GF-D8 (cell line): Measurements from ENCODE around the gene TMEM250.
"Not testable (repeated sequence)": the region's sequence is repeated elsewhere in the genome, so short reads cannot be mapped to it uniquely, and the experiment has no call there.

Experiments used
- DNase-seq: peaks from one replicate; lab custom pipeline; 2025; lab: John Stamatoyannopoulos, UW

The TMEM250 gene

DNA sequence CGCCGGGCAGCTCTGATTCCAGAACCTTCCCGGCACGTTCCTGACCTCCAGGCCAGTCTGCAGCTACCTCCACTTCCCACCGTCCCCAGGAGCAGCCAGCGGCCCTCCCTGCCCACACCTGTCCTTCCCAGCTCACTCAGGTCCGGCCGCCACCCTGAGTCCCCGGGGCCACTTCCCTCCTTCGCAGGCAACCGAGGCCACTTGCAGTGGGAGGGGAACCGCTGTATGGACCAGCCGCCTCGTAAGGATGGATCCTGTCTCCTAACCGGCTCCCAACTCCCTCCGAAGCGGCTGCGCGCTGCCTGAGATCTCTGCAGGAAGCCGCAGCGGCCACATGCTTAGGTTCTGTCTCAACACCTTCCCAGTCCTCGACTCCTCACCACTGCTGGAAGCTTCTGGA, 7.5 kb downstream of the TMEM250 start:
- no peak for DNase-seq

DNA sequence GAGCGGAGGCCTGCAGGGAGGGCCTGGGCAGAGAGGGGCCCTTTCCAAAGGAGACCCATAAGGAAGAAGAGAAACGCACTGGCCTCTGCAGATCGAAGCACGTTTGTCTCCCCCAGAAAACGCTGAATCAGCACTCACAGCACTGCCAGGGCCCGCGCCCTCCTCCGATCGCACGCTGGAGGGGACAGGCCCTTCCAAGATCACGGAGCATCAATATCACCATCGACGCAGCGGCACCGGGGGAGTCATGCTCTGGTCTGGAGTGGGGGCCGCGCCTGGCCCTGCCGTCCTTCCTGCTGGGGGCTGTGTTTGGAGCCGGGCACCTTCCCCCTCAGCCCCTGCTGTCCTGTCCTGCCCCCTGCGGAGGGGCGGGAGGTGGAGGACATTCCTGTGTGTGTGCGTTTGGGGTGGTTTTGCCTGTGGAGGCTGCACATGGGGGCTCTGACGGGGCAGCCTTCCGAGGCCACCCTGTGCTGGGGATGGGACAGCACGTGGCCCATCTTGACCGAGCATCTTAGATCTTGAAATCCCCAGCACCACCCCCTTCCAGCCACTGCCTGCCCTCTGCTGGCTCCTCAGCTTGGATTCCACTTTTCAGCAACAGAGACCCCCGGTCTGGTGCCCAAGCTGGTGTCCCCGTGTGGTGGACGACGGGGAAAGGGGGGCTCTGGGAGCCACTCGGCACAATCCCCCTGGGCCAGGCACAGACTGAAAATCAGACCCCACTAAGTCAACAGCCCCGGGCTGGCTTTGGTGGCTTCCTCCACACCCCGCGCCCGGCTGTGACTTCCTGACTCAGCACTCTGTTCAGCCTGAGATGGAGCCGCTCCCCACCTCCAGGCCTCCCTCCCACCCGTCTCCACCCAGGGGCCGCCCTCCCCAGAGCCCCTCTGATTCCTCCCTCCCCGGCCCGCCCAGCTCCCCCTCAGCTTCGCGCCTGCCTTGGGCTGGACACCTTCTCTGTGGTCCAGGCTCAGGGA, 8.3 kb downstream of the TMEM250 start:
- no peak for DNase-seq

DNA sequence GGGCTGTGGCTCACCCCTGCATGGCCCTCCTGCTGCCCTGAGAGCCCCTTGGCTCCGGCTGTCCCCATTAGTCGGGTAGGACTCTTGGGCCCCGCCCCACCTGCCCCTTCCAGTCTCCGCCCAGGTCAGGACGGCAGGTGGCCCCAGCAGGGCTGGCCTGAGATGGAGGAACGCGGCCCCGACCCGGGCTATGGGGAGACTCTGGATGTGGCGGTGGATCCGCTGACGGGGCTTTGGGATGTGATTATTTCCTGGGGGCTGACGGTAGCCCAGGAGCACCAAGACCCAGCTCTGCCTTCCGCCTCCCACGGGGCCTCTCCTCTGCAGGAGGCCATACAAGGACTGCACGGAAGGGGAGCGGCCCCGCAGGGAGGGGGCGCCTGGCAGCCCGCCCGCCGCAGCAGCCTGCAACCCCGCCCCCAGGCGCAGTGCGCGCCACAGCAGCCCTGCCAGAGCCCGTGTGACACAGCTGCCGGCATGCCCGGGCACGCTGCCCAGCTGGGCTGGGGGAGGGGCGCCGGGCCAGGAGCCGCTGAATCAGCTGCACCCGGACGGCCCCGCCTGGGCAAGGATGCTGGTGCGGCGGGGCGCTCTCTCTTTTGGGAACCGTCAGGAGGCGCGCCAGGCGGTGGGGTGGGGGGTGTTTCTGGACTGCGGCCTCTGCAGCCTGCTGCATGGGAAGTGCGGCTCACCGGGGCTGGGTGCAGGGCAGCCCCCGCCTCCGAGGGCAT, 9.2 kb downstream of the TMEM250 start:
- peak; percentile 61 for DNase-seq

DNA sequence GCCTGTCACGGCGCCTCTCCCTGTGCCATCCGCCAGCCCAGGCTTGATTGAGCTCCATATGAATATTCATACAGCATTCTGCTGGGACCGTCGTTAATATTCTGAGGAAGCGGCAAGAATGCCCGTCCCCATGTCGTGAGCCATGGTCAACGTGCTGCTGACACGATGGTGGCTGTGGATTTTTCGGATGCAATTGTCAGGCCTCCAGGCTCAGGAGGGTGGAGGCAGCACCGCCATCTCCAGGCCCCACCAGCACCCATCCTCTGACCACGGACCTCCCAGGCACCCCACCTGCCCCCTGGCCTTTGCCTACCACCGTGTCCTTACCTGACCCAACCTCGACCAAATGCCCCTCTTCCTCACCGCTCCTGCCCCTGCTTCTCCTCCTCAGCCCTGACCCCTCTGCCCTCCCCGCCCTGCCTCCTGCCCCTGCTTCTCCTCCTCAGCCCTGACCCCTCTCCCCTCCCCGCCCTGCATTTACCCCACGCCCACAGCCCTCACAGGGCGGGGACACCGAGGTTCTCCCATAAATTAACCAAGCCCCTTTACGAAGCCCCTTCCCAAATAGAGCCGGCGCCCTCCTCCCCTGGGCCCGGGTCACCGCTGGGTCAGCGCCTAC, 9.9 kb downstream of the TMEM250 start:
- DNase-seq, result no peak

DNA sequence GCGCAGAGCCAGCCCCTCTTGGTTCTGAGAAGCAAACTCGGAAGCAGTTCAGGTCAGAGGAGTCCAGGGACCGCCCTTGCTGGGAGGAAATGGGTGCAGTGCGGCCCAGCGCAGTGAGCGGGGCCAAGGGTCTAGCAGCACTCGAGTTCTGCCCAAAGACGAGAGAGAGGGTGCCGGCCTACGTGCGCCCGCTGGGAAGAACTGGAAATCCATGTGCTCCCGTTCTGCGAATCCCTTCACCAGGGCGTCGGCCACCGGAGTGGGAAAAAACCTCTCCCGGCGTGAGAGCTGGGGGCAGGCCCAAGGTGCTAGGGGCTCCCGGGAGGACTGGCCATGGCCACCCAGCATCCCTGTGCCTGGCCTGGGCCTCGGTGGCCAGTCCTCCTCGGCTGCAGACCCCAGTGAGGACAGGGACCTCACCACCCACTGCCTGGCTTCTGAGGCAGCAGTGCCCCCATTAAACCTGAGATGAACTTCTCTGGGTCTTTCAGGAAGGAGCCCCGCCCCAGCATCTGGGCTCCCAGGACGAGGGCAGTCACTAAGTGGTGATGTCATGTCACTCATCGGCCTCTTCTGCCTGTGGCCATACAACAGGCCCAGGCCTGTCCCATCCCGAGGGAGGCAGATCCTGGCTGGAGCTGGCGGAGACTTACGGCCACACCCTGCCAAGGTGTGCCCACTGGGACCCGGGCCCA, 10.6 kb downstream of the TMEM250 start:
- DNase-seq, result no peak

DNA sequence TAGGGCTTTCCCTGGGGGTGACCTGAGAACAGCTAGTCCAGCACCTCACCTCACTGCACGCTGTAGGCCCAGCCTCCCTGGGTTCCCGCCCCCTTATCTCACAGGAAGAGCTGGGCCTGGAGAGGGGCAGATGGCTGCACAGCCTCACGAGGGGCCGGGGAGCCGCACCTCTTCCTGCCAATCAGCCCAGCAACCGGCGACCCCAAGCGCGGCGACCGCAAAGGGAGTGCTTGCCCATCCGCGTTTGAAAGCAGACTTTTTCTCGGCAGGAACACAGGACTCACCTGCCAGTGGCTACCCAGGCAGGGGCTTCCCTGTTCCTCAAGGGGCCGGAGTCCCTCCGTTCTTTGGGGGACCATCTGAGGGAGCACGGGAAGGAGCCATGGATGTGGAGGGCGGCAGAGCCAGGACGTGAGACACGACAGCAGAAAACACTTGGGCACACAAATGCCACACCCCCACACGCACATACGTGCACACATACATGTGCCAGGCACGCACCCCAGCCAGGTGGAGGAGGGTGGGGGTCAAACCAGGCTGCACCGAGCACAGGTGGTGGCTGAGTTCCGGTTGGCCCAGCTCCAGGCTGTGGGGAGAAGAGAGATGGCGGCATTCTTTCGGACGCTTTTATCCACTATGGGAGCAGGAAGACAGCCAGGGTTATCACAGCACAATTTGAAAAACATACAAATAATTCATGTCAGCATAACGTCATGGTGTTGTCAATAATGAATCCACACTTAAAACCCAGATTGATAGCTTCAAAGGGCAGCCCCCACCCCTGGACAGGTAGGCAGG, 11.3 kb downstream of the TMEM250 start:
- DNase-seq, result peak; percentile 7

DNA sequence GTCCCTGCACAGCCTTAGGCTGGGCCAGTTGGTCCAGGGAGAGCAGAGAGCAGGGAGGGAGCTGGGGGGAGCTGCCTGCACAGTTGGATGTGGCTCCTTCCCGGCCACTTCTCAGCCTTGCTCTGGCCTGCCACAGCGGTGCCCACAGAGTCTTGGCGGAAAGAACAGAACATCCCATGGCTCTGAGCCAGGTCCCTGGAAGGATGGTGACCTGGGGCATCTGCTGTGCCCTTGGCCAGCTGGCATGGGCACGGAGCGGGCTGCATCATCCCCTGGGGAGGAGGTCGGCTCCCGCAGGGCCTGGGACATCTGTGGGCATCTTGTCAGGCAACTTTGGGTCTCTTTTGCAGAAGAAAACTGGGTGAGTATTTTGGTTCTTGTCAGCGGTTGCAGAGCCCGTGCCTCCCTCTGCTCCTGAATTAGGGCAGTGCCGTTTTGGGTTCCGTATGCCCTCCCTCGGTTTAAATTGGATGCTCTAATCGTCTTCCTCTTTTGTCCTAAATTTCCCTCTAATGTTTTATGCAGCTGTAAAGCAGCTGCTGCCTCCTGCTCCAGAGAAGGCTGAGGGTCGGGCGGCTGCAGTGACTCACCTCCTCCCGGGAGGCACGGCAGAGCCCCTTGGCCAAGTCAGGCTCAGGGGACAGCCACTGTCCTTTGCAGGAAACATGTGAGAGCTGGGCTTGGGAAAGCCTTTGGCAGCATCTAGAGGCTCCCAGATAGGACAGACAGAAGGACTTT, 13.1 kb downstream of the TMEM250 start:
- DNase-seq, result no peak

DNA sequence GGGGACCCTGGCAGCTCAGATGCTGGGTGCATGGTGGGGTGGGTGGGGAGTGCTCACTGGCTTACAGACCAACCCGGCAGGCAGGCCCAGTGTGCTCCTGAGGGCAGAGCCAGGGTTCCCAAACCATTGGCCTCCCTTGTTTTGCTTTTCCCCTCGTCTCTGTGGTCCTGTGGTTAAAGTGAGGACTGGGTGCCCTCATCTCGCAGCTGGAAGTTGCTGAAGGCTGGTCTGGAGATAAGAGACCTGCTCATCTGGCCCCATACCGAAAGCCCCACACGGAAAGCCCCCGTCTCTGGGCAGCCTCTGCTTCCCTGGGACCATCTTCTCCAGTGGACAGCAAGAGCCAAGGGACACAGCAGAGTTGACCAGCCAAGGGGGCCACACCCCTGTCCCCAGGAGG, 13.8 kb downstream of the TMEM250 start:
- DNase-seq, result no peak

DNA sequence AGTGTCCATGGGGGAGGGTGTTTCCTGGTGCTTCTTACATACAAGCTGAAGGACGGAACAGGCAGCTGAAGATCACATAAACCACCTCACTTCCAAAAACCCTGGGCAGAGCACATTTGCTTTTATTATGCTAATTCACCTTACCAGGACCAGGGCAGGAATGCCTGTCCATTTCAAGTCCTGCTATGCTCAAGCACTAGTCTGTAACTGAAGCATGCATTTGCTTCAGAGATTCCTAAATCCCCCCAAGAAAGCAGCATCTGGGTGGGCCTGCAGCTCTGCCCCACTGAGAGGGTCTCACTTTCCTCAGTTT, 14.2 kb downstream of the TMEM250 start:
- DNase-seq, result no peak

DNA sequence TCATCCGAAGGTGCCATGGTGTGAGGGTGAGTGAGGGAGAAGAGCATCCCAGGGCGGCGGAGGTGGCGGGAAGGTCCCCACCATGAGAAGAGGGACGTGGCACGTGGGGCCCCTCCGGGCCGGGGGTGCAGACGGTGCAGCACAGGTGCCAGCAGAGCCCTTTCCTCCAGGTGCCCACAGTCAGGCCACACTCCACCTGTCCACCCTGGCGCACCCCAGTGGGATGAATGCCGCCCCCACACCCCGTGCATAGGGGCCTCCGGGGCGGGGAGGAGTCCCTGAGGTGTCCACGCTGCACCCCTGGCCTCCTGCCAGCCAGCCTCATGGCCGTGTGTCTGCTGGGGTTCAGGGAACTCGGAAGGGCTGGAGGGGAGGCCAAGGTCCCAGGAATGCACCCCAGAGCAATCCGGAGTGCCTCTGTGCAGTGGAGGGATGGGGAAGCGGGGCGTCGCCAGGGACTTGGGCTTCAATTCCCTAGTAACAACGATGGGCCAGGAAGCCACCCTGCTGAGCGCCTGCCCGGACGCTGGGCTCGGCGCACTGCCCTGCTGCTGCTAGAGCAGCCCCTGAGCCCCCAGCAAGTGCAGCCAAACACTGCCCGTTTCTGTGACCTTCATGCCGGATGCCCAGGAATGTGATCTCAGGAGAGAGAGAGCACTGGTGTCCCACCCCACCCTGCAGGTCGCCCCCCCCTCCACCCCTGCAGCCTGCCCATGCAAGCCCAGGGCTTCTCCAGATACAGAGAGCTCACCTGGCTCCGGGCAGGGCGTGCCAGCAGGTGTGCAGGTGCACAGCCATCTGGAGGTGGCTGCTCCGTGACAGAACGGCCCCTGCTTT, 14.8 kb downstream of the TMEM250 start:
- no peak for DNase-seq

DNA sequence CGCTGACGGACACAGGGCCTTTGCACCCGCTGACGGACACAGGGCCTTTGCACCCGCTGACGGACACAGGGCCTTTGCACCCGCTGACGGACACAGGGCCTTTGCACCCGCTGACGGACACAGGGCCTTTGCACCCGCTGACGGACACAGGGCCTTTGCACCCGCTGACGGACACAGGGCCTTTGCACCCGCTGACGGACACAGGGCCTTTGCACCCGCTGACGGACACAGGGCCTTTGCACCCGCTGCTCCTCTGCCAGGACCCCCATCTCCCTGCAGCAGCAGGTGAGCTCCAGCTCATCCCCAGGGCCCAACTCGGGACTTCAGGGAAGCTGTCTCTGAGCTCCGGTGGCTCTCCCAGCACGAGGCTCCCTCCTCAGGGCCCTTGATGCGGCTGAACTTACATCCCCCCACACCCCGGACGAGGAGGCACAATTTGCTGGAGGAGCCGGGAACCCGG, 17.0 kb downstream of the TMEM250 start:
- DNase-seq, result not testable (repeated sequence)

DNA sequence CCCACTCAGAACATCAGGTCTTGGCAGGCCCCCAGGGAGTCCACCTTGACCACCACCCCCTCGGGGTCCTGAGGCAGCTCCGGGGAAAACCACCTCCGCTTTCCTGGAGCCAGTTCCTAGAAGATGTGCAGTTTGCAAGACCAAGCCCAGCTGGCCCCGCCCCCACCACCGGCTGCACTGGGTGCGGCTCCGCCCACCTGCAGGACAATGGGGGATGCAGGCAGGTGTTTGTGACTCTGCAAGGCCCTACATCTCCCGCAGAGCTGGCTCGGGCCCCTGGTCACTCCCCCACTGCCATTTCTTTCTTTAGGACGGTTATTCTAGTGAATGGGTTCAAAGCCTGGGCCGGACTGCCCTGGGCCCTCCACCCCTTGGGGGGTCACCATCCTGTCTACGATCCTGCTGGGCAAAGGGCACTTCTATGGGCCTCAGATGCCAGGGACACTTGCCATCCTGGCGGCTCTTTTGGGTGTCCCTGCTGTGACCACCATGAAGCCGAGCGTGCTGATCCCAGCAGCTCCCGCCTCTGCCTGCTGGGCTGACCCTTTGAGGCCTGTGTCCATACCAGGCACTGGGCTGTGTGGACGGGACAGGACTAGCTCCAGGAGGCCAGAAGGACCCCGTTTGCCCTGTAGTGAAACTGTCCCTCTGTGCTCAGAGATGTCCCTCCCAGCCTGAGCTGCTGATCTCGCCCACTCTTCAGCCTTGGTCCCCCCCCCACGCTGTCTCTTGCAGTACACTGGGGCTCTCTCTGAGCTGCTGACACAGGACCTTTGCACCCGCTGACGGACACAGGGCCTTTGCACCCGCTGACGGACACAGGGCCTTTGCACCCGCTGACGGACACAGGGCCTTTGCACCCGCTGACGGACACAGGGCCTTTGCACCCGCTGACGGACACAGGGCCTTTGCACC, 17.7 kb downstream of the TMEM250 start:
- no peak for DNase-seq

DNA sequence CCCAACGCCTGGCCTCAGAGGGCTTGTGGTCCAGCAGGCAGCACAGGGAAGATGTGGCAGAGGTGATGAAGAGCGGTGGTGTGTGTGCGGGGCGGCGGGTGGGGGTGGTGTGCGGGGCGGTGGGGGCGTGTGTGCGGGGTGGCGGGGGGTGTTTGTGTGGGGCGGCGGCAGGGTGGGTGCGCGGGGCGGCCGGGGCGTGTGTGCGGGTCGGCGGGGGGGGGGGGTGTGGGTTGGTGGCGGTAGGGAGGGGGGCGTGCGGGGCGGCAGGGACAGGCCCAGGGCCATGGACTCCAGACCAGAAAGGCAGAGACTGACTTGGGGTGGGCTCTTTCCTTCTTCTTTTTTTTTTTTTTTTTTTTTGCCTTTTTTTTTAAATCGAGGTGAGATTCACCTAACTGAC, 19.1 kb downstream of the TMEM250 start:
- DNase-seq, result no peak

DNA sequence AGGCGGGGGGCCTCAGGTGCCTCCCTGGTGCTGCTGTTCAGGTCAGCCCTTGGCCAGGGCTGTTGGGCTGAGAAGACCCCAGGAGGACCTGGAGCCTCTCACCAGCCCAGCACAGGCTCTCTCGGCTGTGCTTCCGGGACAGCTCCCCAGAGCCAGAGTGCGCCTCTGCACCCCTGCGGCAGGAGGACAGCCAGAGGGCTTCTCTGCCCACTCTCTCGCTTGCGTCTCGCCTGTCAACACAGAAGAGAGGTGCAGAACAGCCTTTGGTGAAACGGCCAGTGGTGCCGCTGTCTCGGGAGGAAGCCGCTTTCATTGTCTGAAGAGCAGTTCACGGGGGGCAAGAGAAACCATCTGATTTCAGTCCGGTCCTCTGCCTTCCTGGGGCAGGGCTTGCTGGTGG, 19.8 kb downstream of the TMEM250 start:
- no peak for DNase-seq

DNA sequence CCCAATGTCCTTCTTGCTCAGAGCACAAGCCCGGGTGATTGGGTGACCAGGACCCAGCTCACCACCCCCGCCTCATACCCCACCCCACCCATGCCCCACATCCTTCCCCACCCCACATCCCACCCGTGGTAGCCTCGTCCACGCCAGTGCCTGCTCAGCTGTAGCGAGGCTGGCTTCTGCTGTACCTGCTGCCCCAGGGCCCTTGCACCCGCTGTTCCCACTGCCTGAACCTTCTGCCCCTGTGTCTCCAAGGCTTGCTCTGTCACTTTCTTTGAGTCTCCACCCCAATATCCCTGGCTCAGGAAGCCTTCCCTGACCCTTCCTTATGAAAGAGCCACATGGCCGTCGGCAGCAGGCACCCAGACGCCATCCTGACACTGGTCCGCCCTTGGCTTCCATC, 20.5 kb downstream of the TMEM250 start:
- no peak for DNase-seq

DNA sequence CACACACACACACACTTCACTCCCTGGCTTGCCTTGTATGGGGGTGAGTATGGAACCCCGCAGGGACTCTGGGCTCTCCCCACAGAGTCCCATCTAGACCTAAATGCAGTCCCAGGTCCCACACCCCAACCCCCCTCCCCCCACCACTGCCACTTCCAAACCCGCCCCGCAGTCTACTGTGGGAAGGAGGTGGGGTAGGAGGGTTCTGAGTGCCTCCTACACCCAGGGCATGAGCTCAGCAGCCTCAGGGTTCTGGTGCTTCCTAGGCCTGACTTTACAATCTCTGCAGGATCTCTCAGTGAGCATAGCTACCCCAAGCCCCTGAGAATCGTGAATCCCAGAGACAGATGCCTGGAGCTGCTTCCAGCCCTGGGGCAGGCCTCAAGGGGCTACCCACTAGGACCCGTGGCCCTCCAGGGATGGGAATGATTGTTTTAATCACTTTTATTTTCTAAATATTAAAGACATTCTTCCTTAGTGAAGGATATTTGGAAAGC, 22.1 kb downstream of the TMEM250 start:
- DNase-seq, result no peak

DNA sequence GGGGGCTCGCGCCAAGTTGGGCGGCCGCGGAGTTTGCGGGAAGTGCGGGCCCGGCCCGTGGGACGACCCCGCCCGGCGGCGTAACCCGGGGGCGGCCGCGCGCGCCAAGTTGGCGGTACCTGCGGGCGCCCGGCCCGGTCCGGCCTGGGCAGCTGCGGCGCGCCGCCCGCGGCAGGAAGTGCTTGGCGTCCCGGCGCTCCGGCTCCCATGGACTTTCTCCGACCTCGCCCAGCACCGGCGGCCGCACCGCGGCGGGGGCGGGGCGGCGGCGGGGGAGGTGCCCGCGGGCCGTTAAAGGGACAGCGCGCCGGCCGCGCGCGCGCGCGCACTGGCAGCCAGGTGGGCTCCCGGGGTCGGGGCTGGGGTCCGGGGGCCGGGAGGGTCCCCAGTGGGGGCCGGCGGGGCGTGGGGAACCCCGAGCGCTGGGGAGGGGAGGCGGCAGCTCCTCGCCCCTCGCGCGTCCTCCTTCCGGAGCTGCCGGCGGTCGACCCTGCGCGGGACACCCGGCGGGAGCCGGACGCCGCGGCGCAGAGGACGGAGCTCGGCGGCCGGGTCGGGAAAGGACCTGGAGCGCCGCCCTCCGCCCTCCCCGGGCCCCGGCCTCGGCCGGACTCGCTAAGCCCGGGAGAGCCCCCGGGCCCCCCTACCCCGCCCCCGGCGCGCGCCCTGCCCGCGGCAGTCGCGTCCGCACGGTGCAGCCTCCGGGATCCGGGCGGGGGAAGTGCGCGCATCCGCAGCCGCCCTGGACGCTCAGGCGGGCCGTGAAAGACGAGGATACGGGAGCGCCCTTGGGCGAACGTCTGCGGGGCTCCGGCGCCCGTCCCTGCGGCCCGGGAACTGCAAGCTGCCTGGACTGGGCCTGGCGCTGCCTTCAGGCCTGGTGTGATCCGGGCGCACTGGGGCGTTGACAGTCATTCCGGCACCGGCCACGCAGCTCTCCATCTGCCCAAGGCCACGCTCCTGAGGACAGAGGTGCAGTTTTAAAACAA, 23.3 kb downstream of the TMEM250 start, which contains the start of gene NACC2:
NACC2 (minus strand) TSS at position 220 of the 989 bp plus-strand sequence. CDS start 44,768 bp downstream, outside the sequence.
- DNase-seq, result no peak
